ENCODE results near the gene SORCS3.

DNA sequence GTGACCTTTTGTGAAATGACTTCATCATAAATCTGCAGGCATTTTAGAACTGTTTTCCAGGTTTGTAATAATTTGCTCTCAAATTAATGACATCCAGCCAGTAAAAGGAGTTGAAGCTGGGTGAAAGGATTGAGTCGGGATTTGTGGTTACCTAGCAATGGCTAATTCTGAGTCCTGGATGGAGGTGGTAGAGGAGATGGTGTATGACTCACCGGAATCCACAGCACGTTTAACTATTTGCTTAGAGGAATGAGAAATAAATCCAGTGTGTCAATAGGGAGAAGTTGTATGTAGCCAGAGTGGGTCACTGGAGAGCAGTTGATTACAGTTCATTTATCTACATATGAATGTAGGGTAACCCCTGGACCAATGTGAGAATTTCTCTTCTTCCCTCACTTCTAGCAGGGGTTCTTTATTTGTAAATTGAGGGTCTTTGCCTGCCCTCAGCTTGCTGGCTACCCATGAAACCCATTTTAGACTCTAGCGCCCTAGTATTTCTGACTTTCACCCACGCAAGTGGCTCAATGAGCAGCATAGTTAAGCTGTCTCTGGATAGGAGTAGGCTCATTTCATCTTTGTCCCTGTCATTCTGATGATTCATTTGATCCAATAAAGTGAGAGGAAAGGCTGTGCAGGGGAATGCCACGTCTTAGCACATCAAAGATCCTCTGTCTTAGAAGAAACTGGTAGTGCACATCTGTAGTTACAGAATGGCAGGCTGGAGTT lies 547.8 kb downstream of the SORCS3 start:
- TF ChIP-seq, protein P1, sequence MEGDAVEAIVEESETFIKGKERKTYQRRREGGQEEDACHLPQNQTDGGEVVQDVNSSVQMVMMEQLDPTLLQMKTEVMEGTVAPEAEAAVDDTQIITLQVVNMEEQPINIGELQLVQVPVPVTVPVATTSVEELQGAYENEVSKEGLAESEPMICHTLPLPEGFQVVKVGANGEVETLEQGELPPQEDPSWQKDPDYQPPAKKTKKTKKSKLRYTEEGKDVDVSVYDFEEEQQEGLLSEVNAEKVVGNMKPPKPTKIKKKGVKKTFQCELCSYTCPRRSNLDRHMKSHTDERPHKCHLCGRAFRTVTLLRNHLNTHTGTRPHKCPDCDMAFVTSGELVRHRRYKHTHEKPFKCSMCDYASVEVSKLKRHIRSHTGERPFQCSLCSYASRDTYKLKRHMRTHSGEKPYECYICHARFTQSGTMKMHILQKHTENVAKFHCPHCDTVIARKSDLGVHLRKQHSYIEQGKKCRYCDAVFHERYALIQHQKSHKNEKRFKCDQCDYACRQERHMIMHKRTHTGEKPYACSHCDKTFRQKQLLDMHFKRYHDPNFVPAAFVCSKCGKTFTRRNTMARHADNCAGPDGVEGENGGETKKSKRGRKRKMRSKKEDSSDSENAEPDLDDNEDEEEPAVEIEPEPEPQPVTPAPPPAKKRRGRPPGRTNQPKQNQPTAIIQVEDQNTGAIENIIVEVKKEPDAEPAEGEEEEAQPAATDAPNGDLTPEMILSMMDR (IDR thresholded peaks at IDR 0.05), result no peak
- TF ChIP-seq POLR2AphosphoS5 (IDR thresholded peaks at IDR 0.05), result no peak
- no peak for TF ChIP-seq POLR2A (IDR thresholded peaks at IDR 0.05; ENCODE audit: low read depth)
- no peak for TF ChIP-seq EP300 (IDR thresholded peaks at IDR 0.05)

Measured in esophagus muscularis mucosa (tissue), 4 donors.